ENCODE results near the gene FAF1.

FAF1 gene

DNA sequence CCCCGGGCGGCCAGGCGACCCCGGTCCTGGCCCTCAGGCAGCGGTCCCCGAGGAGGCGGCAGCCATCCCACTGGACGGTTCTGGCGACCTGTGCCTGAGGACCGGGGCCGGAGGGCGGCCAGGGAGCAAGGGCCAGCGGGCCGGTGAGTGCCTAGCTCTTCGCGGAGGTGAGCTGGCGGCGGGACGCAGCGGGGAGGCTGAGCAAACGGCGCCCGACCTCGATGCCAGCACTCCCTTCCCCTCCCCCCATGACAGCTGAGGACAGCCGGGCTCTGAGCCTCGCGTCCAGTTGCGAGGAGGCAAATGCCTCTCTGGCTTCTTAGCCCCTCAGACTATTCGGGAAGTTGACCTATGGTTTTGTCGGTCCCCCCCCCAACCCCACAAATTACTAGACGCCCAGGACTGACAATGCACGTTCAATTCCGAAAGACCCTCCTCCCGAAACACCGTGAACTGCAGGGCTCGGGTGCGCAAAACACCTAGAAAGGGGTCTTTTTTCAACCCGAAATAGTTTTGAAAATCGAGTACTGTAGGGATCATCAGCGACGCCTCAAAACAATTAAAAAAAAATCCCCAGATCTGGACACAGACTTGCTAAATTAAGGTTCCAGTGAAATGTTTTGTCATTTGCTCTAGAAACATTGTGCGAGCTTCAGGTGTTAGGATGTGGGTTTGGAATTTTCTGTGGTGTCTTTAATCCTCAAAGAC lies 18.2 kb upstream of the FAF1 start:
- DNase-seq (ENCODE audit: low read depth) = no peak

DNA sequence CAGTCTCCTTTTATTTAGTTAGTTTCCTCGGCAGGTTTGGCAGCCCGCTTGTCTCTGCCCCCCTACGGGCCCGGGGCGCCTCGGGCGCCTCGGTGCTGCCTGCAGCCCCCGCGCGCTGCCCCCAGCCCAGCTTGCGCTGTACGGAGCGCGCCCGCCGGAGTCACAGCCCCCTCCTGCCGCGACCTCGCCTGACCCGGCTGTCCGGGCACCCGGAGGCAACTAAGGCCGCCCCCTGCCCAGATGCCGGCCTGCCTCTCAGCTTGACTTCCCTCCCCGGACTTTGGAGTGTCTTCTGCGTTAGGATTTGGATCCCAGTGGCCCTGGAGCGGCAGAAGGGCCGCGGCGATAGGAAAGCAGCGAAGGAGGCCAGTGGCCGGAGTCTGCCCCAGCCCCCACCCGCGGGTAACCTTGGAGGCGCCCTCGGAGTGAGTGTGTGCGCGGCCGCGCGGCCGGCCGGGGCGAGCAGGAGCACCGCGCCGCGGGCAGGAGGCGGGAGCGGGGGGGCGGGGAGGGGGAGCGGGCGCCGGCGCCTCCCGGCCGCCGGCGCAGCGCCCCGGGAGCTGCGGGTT lies 17.6 kb upstream of the FAF1 start:
- DNase-seq (ENCODE audit: low read depth) = no peak

GRCh38 chr1:50976890-50977574 lies 17.0 kb upstream of the FAF1 start:
- no peak for DNase-seq (ENCODE audit: low read depth)

DNA sequence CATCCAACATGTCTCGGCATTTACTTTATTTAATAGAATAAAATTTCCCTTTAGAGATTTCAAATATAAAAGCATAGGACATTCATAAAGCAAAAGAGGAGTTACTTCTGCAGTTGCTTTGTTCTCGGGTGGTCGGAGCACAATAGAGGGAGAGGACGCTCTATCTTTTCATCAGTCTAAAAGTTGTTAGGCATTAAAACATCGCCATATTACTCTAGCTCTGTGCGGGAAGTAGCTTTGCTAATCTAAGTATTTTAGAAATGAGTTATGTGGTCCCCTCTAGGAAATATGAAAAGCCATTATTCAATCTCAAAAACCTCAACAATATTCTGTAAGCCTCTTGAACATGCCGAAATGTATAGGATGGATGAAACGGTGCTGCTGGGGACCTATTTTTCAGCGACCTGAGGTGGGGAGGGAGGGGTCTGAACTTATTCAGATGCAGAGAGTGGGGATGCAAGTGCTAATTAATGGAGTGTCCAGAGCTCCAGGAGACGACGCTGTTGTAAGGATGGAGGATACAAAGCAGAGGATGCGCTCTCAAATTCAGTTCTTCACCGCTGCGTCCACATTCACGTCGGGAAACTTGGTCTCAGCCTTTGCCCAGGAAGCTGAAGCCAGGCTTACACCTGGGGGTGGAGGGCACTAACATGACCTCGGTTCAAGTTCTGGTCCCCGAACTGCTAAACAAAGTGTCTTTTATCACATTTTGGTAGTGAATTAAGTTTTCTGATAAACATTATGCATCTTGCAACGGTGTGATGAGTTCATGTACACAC lies 16.2 kb upstream of the FAF1 start:
- no peak for DNase-seq (ENCODE audit: low read depth)

- no peak for DNase-seq (ENCODE audit: low read depth)
These were observed 15.4 kb upstream of the FAF1 start for GRCh38 chr1:50975436-50975835.

DNA sequence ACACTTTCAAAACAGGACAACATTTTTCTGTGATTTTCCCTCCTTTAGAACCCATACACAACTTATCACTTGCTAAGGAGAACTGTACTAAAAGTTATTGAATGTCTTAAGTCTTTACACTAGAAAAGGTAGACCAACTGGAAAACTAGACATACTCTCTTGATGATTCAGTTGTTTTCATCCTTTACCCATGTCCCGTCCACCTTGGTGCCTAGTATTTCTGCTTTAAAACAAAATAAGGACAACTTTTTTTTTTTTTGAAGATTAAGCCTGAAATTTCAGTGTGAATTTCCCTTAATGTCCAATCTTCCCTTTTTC lies 14.5 kb upstream of the FAF1 start:
- no peak for DNase-seq (ENCODE audit: low read depth)

DNA sequence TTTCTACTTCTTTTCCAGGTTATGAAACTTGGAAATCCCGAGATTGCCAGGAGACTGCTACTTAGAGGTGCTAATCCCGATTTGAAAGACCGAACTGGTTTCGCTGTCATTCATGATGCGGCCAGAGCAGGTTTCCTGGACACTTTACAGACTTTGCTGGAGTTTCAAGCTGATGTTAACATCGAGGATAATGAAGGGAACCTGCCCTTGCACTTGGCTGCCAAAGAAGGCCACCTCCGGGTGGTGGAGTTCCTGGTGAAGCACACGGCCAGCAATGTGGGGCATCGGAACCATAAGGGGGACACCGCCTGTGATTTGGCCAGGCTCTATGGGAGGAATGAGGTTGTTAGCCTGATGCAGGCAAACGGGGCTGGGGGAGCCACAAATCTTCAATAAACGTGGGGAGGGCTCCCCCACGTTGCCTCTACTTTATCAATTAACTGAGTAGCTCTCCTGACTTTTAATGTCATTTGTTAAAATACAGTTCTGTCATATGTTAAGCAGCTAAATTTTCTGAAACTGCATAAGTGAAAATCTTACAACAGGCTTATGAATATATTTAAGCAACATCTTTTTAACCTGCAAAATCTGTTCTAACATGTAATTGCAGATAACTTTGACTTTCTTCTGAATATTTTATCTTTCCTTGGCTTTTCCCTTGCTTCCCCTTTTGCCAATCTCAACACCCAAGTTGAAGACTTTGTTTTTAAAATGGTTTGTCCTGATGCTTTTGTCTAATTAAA lies 14.0 kb upstream of the FAF1 start:
- DNase-seq (ENCODE audit: low read depth) = no peak

GRCh38 chr1:50973255-50973654 lies 13.2 kb upstream of the FAF1 start:
- no peak for DNase-seq (ENCODE audit: low read depth)

DNA sequence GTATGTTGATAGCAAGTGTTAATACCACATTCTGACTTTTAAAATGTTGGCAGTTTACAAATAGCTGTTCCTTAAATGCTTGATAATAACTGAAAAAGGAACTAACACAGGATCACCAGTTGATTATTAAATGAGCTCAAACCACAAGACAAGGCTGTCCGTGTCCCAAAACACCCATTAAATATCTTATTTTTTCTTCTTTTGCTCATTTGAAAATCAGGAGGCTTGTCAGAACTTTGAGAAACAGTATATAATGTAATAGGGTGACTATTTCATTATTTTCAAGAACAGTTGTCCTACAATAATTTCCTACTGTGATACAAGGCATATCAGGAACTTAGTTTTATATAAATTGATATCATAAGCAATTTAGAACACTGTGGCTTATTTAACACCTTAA lies 12.7 kb upstream of the FAF1 start:
- DNase-seq (ENCODE audit: low read depth) = no peak

GRCh38 chr1:50971748-50972305 lies 11.8 kb upstream of the FAF1 start:
- DNase-seq (ENCODE audit: low read depth) = no peak

GRCh38 chr1:50970931-50971582 lies 11.0 kb upstream of the FAF1 start:
- no peak for DNase-seq (ENCODE audit: low read depth)

DNA sequence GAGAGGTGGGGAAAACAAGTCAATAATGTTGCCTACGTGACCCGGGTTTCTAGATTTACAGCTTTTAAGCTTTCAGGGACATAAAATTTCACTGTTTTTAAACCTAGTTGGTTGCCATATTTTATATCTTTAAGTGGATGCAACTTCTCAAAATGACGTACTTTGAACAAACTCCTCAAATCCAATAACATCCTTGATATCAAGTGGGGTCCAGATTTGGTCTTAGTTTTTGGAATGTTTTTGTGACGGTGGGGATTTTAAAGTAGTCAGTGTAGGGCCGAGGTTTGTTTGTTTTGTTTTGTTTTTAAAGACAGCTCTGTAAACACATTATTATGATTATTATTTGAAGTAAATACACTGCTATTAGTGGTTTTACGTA lies 10.4 kb upstream of the FAF1 start:
- no peak for DNase-seq (ENCODE audit: low read depth)

- peak; percentile 23 for DNase-seq (ENCODE audit: low read depth)
These were observed 9.8 kb upstream of the FAF1 start, which contains the start of gene CDKN2C for GRCh38 chr1:50969611-50970508. CDKN2C (plus strand) TSS chr1:50970245; CDS start chr1:50970369, 124 bp downstream.

GRCh38 chr1:50968821-50969610 lies 8.9 kb upstream of the FAF1 start:
- peak; percentile 32 for DNase-seq (ENCODE audit: low read depth)

DNA sequence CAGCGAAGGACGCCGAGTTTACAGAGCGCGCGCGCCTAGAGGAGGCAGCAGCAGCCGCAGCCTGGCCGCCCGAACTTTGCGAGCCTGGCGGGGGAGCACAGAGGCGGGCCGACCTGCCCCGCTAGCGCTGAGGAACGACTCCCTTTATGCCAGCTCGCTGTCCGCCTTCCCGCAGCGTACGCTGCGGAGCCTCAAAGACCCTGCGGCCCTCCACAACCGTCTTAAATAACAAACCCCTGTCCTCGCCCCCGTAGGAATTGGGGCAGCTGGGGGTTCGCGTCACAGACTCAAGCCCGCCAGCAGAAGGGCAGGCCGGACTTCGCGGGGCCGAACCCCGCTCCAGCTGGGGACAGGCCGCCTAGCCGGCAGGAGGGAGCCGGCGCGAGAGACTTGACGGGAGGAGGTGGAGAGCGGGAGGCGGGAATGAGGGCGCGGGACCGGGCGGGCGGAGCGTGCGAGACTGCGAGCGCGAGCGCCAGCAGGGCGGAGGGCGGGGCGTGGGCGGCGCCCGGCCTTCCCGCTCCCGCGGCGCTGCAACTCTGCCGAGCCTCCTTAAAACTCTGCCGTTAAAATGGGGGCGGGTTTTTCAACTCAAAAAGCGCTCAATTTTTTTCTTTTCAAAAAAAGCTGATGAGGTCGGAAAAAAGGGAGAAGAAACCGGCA lies 8.2 kb upstream of the FAF1 start:
- peak; percentile 59 for DNase-seq (ENCODE audit: low read depth)

DNA sequence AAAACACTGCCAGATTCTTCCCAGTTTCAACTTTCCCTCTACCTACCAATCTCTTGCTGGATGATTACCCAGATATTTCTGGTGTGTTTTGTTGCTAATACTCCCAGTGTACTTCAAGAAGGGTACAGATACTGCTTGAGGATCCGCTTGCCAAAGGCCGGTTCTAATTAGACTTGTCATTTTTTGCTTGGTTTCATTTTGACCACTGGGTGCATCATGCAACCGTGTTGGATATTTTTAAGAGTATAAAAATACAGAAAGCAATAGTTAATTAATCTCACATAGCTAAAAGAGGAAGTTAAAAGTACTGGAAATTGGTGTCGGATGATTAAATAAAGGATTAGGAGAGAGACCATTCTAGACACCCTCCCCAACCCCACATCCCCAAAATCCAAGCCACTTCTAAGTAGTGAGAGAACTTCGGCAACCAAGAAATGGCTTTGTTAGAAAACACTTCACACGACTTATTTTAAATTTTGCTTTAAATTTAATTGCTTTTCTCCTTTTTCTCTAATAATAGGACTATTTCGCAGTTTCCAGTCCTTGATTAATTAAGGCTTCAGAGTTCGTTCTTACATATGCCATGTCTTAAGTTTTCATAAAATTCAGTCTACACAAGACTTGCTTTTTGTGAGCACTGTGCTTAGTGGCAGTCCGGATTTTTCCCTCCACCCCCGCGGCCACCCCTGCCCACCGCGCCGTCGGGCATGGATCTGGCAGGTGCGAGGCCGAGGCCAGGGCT lies 7.5 kb upstream of the FAF1 start:
- no peak for DNase-seq (ENCODE audit: low read depth)

DNA sequence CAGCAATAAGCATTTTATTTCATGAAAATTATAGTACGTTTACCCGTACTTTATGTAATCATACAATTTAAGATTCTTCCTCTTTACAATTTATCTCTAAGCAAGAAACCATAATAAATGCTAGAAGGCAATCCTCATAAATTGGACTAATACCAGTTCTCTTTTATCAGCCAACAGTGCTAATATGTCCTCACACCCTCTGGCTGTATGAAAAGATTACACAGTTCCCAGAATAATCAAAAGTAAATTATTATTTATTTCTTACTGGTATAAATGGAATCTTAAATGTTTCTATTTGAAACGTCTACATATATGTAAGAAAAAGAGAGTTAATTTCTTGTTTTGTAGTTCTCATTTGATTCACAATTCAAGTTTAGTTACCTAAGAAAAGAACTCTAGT lies 6.9 kb upstream of the FAF1 start:
- DNase-seq (ENCODE audit: low read depth) = no peak

DNA sequence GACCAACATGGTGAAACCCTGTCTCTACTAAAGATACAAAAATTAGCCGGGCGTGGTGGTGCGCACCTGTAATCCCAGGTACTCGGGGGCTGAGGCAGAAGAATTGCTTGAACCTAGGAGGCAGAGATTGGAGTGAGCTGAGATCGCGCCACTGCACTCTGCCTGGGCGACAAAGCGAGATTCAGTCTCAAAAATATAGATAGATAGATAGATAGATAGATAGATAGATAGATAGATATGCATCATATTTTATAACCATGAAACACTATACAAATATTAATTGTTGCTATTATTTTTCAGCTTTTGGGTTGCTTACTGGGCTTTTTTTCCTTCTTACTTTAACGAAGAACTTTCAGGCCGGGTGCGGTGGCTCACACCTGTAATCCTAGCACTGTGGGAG lies 4.8 kb upstream of the FAF1 start:
- DNase-seq (ENCODE audit: low read depth) = no peak
